HUDEP-2 (cell line): ENCODE results near the gene PDHA1.

Experiments
- DNase-seq, 76 experiments: peaks; one replicate each; lab custom pipeline; 2025; ENCODE audit not compliant: unreplicated experiment in 76 of 76; lab: John Stamatoyannopoulos, UW

Gene PDHA1

DNA sequence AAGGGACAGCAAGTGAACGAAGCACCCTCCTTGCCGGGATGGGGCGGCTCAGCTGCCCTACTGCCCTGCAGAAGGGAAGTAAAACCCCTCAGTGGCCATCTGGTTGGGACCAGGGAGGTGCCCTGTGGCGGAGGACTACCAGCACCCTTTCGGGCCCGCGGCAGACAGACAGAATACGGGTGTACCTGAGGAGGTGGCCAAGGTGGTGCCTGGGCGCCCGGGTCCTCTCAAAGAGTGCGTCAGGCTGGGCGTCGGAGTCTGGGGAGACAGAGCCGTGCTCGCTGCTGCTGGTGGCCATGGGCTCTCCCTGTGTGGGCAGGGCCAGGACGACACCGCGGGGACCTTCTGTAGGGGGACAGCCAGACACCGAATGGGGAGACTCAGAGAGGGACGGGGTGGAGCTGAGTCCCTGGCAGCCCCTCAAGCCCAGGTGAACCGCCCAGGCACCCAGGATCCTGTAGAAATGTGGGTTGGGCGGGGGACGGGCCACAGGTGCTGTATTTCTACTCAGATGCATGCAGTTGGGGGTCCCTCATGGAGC, 29.7 kb downstream of the PDHA1 start:
- DNase-seq = no peak

DNA sequence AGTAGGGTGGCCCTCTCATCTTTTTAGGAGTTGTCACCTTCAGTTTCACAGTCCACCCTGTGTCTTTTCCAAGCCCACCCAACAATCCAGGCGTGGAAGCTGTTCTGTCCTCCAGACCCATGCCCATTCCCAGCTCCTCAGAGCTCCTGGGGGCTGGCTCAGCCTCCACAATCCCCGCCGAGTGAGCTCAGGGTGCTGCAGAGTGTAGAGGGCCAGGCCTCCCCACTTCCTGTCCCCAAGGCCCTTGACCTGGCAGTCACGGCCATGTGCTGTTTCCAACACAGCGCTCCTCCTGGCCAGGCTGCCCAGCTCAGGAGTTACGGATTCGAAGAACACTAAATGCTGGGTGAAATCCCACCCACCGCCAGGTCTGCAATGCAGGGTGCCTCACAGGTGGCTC, 31.8 kb downstream of the PDHA1 start:
- no peak for DNase-seq

DNA sequence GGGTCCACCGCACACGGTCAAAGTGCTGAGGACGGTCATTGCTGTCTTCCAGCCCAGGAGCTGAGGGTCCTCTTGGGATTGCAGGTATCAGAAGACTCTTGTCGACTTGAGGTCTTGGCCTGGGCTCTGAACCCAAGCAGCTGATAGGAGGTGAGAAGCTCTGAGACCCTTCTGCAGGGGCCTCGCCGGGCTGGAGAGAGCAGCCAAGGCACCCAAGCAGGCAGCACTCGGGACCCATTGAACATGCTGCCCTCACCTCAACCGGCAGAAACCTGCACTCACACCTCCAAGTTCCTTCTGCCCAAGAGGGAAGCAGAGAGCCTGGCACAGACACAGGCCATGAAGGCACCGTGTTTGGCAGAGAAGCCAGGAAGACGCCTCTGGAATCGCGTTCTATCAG, 34.1 kb downstream of the PDHA1 start:
- no peak for DNase-seq

DNA sequence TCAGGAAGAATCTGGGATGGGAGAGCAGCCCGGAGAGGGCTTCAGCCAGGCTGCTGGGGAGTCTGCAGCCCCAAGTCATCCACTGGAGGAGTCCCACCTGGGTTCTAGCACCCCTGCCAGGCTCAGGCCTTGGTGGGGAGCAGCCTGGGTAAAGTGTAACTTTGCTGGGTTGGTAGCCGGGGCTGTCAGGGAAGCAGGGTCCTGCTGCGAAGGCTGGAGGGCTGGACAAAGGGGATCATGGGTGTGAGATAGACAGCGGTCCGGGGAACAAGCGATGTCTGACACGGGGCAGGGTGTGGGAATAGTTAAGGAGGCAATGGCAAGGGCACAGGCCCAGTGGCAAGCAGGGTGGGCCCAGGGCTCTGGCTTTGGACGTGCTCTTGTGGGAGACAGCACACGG, 37.6 kb downstream of the PDHA1 start:
- DNase-seq = no peak

DNA sequence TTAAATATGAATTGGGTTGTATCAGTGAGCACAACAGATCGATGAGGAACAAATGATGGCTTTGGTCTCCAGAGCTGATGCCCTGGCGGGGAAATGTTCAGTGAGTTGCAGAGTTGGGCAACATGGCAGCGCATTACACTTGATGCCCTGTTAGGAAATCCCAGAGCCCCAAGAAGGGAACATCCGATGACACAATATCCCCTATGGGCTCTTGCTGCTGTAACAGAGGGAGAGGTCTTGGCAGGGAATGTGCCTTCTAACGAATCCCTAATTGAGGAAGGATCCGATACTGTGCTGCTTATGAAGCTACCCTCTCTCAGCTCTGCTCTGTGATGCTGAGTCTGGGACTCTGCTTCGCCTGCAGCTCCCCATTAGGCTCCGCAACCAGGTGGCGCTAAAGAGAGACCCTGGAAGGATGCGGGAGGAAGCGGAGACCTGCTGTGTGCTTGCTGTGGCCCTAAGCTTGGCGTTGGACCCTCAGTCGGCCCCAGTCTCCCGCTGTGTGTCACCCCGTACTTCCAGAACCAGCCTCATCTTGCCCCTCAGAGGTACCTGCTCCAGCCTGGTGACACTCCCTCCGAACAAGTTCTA, 38.9 kb downstream of the PDHA1 start:
- peak in 42 of 76 experiments; percentile 0 to 38 (median 6) for DNase-seq

DNA sequence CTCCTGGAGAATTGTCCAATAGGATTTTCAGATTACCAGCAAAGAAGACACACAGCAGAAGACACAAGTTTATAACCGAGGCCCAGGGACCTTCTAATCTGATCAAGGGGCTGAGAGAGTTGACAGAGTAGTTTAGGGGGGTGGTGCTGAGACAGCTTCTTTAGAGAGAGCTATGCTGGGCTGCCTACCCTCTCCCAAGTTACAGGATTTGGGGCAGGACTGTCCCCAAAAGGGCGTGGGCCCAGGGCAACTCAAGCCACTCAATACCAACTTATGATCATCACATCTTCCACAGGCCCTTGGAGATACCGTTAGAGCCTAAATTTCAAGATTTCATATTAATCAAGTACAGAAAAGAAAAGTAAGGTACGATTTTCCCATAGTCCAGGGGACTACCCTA, 43.0 kb downstream of the PDHA1 start:
- no peak for DNase-seq

DNA sequence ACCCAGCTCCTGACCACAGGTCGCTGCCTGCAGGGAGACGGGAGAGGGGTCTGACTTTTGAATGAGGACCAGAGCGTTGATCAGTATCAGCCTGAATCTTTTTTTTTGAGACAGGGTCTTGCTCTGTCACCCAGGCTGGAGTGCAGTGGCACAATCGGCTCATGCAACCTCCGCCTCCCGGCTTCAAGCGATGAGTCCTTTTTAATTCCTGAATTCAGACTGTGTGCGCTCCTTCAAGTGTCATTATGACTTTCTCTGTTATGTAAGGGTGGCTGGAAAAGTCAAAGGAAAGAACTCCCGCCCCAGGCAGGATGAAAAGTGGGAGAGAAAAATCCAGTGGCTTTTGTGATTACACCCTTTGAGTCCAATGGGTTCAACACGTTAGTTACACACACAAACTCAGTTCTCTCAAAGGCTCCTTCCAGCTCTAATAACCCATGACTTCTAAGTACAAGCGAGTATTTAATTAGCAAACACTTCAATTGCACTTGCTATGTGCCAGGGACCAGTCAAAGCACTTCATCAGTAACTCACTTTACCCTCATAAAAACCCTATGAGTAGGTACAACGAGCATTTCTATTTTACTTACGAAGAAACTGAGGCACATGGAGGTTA, 44.4 kb downstream of the PDHA1 start:
- DNase-seq = no peak

DNA sequence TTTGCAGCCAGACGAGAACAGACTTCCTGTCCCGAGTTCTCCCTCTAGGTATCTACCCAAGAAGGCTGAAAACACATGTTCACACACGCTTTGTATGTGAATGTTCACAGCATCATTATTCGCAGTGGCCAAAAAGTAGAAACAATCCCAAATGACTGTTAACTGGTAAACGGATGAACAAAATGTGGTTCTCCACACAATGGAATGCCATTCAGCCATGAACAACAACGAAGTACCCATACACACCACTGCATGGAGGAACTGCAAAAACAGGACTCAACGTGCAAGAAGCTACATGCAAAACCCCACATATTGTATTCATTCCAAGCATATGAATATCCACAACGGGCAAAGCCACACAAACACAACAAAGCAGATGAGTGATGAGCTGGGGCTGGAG, 45.0 kb downstream of the PDHA1 start:
- no peak for DNase-seq

DNA sequence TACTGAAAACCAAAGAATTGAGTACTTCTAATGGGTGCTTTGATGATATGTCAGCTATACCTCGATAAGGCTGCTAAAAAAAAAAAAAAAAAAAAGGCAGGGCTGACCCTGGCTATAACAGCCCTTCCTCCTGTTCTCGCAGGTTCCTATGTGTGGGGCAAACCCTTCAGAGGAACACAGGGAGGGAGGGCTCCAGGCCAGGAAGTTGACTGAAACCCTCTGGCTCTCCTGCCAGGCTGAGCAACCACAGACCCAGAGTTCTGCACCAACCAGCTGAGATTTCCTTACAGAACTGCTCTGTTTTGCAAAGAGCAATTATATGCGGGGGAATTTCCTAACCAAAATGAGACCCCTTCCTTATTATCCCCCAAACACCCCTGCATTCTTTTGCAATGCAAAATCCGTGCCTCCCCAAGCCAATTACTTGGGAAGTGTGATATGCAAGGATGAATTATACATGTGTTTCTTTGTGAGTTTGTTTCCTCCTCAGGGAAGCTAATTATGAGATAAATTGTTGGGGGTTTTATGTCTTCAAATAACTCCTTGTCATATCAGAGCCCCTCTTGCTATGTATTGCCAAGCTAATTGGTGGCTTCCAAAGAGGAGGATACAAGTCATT, 45.6 kb downstream of the PDHA1 start:
- DNase-seq = no peak

DNA sequence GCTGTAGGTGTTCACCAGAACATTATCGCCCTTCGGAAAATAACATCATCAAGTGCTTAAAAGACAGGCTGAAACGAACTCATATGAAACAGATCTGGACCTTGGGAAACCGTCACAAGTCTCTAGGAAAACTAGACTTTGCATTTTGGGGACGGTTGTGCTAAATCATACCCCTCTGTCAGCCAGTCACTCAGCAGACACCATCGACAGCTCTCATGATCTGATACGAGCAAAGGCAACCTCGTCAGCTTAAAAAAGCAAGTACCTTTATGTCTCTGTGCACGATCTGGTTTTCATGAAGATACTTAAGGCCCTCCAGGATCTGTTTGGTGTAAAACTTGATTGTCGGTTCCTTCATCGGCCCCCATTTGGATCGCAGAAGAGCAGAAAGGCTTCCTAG, 48.4 kb downstream of the PDHA1 start:
- no peak for DNase-seq

DNA sequence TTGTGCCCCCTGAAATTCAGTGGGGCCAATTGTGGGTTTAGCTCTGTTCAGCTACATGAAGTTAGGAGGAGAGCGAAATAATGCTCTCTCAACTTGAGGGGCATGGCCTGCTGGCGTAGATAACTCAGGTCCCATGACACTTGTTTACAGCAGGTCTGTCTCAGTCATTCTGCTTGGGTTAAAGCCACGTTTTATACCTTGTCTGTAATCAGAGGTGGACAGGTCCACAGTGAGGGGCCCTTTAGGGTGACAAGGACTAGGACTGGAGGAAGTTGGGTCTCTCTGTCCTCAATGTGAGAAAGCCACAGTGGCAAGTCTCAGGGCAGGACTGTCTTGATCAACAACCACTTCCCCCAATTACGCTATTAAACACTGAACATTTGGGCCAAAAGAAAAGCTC, 49.0 kb downstream of the PDHA1 start:
- DNase-seq = peak in 3 of 76 experiments; percentile 0 to 33 (median 14)

DNA sequence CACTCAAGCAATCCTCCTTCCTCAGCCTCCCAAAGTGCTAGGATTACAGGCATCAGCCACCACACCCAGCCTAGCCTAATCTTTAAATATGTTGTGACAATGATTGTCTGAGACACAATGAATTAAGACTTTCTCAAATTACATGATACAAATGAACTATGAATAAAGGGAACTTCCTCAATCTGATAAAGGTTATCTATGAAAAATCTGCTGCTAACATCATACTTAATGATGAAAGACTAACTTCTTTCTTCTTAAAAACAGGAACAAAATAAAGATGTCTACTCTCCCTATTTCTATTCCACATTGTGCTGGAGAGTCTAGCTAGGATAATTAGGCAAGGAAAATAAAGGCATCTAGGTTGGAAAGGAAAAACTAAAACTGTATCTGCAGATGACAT, 60.0 kb downstream of the PDHA1 start:
- no peak for DNase-seq

DNA sequence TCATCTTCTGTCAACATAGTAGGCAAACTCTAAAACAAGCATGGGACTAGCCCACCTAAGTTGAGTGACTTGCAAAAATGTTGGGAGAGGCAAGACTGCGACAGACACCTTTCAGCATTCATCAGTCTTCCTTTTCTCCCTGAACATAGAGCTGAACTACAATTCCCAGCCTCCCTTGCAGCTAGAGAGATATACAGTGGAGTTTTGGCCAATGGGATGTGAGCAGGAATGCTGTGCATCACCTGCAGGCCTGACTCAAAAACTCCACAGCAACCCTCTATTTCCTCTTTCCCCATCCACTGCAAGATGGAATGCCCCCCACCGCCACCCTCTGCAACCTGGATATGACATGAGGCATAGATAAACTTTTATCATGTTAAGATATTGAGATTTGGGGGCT, 66.5 kb downstream of the PDHA1 start:
- no peak for DNase-seq
